ENCODE data around the gene NINJ2.

The NINJ2 gene

GRCh38 chr12:612886-613285 lies 50.4 kb downstream of the NINJ2 start:
- Histone ChIP-seq H3K27me3 (ENCODE audit: insufficient read depth, low read length, poor library complexity) (no peaks in the 10 kb centered on the region), H3K9me3 (ENCODE audit: insufficient read depth, low read length, severe bottlenecking) (no peaks in the 10 kb centered on the region), H2AFZ (ENCODE audit: low read depth, low read length) (no peak overlapping the region), H3K36me3 (ENCODE audit: insufficient read depth, low read length) (no peaks in the 10 kb centered on the region), H3K9ac (ENCODE audit: low read depth, low read length) (no peak overlapping the region), H3K4me2 (ENCODE audit: insufficient read depth, low read length) (no peak overlapping the region), H3K4me3 (ENCODE audit: low read depth in 1 of 2, low read length in 2 of 2) (no peak overlapping the region), H4K20me1 (ENCODE audit: insufficient read depth, low read length) (no peaks in the 10 kb centered on the region), H3K27ac (ENCODE audit: low read length) (no peak overlapping the region), H3K4me1 (ENCODE audit: insufficient read depth, low read length) (peaks cover 6% of the 10 kb centered on the region; the same call in 1 of the 2 replicates), H3K79me2 (ENCODE audit: insufficient read depth, low read length) (no peaks in the 10 kb centered on the region)
- TF ChIP-seq CTCF (IDR thresholded peaks at IDR 0.05; ENCODE audit: borderline replicate concordance, extremely low read depth, low read length, poor library complexity, severe bottlenecking) (no peak), EZH2 (IDR thresholded peaks at IDR 0.05; ENCODE audit: borderline replicate concordance, low read depth, low read length, severe bottlenecking) (no peak)
- no peak for ATAC-seq (ENCODE audit: insufficient read depth, low read depth)
- no peak for DNase-seq

- DNase-seq, result no peak
- Histone ChIP-seq H3K9me3 (ENCODE audit: insufficient read depth, low read length, severe bottlenecking) (no peaks in the 10 kb centered on the region), H3K36me3 (ENCODE audit: insufficient read depth, low read length) (no peaks in the 10 kb centered on the region), H3K27me3 (ENCODE audit: insufficient read depth, low read length, poor library complexity) (no peaks in the 10 kb centered on the region), H3K4me3 (ENCODE audit: low read depth in 1 of 2, low read length in 2 of 2) (no peak overlapping the region), H3K4me2 (ENCODE audit: insufficient read depth, low read length) (no peak overlapping the region), H4K20me1 (ENCODE audit: insufficient read depth, low read length) (no peaks in the 10 kb centered on the region), H3K9ac (ENCODE audit: low read depth, low read length) (no peak overlapping the region), H3K27ac (ENCODE audit: low read length) (no peak overlapping the region), H2AFZ (ENCODE audit: low read depth, low read length) (no peak overlapping the region), H3K79me2 (ENCODE audit: insufficient read depth, low read length) (no peaks in the 10 kb centered on the region), H3K4me1 (ENCODE audit: insufficient read depth, low read length) (peaks cover 6% of the 10 kb centered on the region; the same call in 1 of the 2 replicates)
- TF ChIP-seq EZH2 (IDR thresholded peaks at IDR 0.05; ENCODE audit: borderline replicate concordance, low read depth, low read length, severe bottlenecking) (no peak), CTCF (IDR thresholded peaks at IDR 0.05; ENCODE audit: borderline replicate concordance, extremely low read depth, low read length, poor library complexity, severe bottlenecking) (no peak)
- ATAC-seq (ENCODE audit: insufficient read depth, low read depth), result no peak
Measured at GRCh38 chr12:612293-612692, 51.0 kb downstream of the NINJ2 start.

- H3K4me1 ChIP-seq (ENCODE audit: insufficient read depth, low read length), result peaks cover 6% of the 10 kb centered on the region; the same call in 1 of the 2 replicates
- H3K36me3 ChIP-seq (ENCODE audit: insufficient read depth, low read length), result no peaks in the 10 kb centered on the region
- H3K9me3 ChIP-seq (ENCODE audit: insufficient read depth, low read length, severe bottlenecking), result no peaks in the 10 kb centered on the region
- ATAC-seq (ENCODE audit: insufficient read depth, low read depth) (no peak), DNase-seq (no peak)
- no peaks in the 10 kb centered on the region for H3K27me3 ChIP-seq (ENCODE audit: insufficient read depth, low read length, poor library complexity)
- H3K4me2 ChIP-seq (ENCODE audit: insufficient read depth, low read length), result no peak overlapping the region
- no peaks in the 10 kb centered on the region for H4K20me1 ChIP-seq (ENCODE audit: insufficient read depth, low read length)
- H2AFZ ChIP-seq (ENCODE audit: low read depth, low read length), result no peak overlapping the region
- H3K9ac ChIP-seq (ENCODE audit: low read depth, low read length), result no peak overlapping the region
- TF ChIP-seq CTCF (IDR thresholded peaks at IDR 0.05; ENCODE audit: borderline replicate concordance, extremely low read depth, low read length, poor library complexity, severe bottlenecking) (no peak), EZH2 (IDR thresholded peaks at IDR 0.05; ENCODE audit: borderline replicate concordance, low read depth, low read length, severe bottlenecking) (no peak)
- no peak overlapping the region for H3K4me3 ChIP-seq (ENCODE audit: low read depth in 1 of 2, low read length in 2 of 2)
- H3K27ac ChIP-seq (ENCODE audit: low read length), result no peak overlapping the region
- H3K79me2 ChIP-seq (ENCODE audit: insufficient read depth, low read length), result no peaks in the 10 kb centered on the region
Measured at GRCh38 chr12:611721-612120, 51.5 kb downstream of the NINJ2 start.

- H3K4me3 ChIP-seq (ENCODE audit: low read depth in 1 of 2, low read length in 2 of 2), result no peak overlapping the region
- H3K36me3 ChIP-seq (ENCODE audit: insufficient read depth, low read length), result no peaks in the 10 kb centered on the region
- H3K79me2 ChIP-seq (ENCODE audit: insufficient read depth, low read length), result no peaks in the 10 kb centered on the region
- DNase-seq (no peak), ATAC-seq (ENCODE audit: insufficient read depth, low read depth) (no peak)
- H3K9ac ChIP-seq (ENCODE audit: low read depth, low read length), result no peak overlapping the region
- no peaks in the 10 kb centered on the region for H3K9me3 ChIP-seq (ENCODE audit: insufficient read depth, low read length, severe bottlenecking)
- no peaks in the 10 kb centered on the region for H4K20me1 ChIP-seq (ENCODE audit: insufficient read depth, low read length)
- H3K4me2 ChIP-seq (ENCODE audit: insufficient read depth, low read length), result no peak overlapping the region
- peaks cover 6% of the 10 kb centered on the region; the same call in 1 of the 2 replicates for H3K4me1 ChIP-seq (ENCODE audit: insufficient read depth, low read length)
- TF ChIP-seq EZH2 (IDR thresholded peaks at IDR 0.05; ENCODE audit: borderline replicate concordance, low read depth, low read length, severe bottlenecking) (no peak), CTCF (IDR thresholded peaks at IDR 0.05; ENCODE audit: borderline replicate concordance, extremely low read depth, low read length, poor library complexity, severe bottlenecking) (no peak)
- no peak overlapping the region for H2AFZ ChIP-seq (ENCODE audit: low read depth, low read length)
- no peak overlapping the region for H3K27ac ChIP-seq (ENCODE audit: low read length)
- no peaks in the 10 kb centered on the region for H3K27me3 ChIP-seq (ENCODE audit: insufficient read depth, low read length, poor library complexity)
Measured at GRCh38 chr12:608921-609320, 54.3 kb downstream of the NINJ2 start.

Data from DND-41 (cell line).